GM23338 (cell line): Measurements from ENCODE around the gene SERINC5. TPM values are rescaled to one million over a fixed set of nuclear protein-coding genes. Genes with fewer than 3 reads are reported as not detected.

Experiments
- ATAC-seq: fragments of 200-7000 bp; cut with Tn5 transposase; 3 replicates; pipeline ENCODE4 v1.9.1; 2020
- DNase-seq: peaks from one replicate; pipeline ENCODE4 v3.0.0-alpha.2; 2015; ENCODE audit warnings: low spot score
- H2AFZ ChIP-seq: fragments of 200-600 bp; sonication (generic); 2 replicates; pipeline ENCODE4 v1.8.0; 2016; ENCODE audit warnings: antibody characterized with exemption, mild to moderate bottlenecking, moderate library complexity
- H3F3A ChIP-seq: fragments of 200-600 bp; sonication (generic); replicated peaks from 2 replicates; pipeline ENCODE4 v1.8.0; 2017; ENCODE audit warnings: antibody characterized with exemption, mixed run types, low read depth
- H3K27ac ChIP-seq: fragments of 200-600 bp; sonication (generic); 2 replicates; pipeline ENCODE4 v1.6.1; 2016; ENCODE audit warnings: low read depth
- H3K27me3 ChIP-seq: fragments of 200-600 bp; sonication (generic); 2 replicates; pipeline ENCODE4 v1.8.0; 2016; ENCODE audit warnings: mild to moderate bottlenecking, mixed run types, moderate library complexity; ENCODE audit not compliant: insufficient read depth
- H3K36me3 ChIP-seq: fragments of 200-600 bp; sonication (generic); 2 replicates; pipeline ENCODE4 v1.8.0; 2016; ENCODE audit warnings: mild to moderate bottlenecking; ENCODE audit not compliant: insufficient read depth
- H3K4me1 ChIP-seq: fragments of 200-600 bp; sonication (generic); 2 replicates; pipeline ENCODE4 v1.8.0; 2016; ENCODE audit warnings: mild to moderate bottlenecking, moderate library complexity; ENCODE audit not compliant: insufficient read depth
- H3K4me2 ChIP-seq: fragments of 200-600 bp; sonication (generic); 2 replicates; pipeline ENCODE4 v1.7.1; 2017; ENCODE audit warnings: mixed run types
- H3K4me3 ChIP-seq: fragments of 200-600 bp; sonication (generic); 2 replicates; pipeline ENCODE4 v1.6.1; 2016; ENCODE audit warnings: mixed run types
- H3K79me2 ChIP-seq: fragments of 200-600 bp; sonication (generic); replicated peaks from 2 replicates; pipeline ENCODE4 v1.8.0; 2017; ENCODE audit warnings: mild to moderate bottlenecking; ENCODE audit not compliant: insufficient read depth
- H3K9me2 ChIP-seq: fragments of 200-600 bp; sonication (generic); 2 replicates; pipeline ENCODE4 v1.8.0; 2017; ENCODE audit not compliant: insufficient read depth
- H4K20me1 ChIP-seq: fragments of 200-600 bp; sonication (generic); replicated peaks from 2 replicates; pipeline ENCODE4 v1.8.0; 2017; ENCODE audit warnings: mild to moderate bottlenecking; ENCODE audit not compliant: insufficient read depth
- H3K27ac Mint-ChIP-seq: 2 replicates; pipeline ENCODE4 v1.8.0; 2020; ENCODE audit warnings: inconsistent platforms, mild to moderate bottlenecking, moderate library complexity, mixed read lengths
- H3K27me3 Mint-ChIP-seq: 3 replicates; pipeline ENCODE4 v1.8.0; 2022; ENCODE audit warnings: low read depth, mild to moderate bottlenecking, moderate library complexity, mixed read lengths, inconsistent platforms; ENCODE audit not compliant: insufficient read depth, poor library complexity
- H3K36me3 Mint-ChIP-seq: 3 replicates; pipeline ENCODE4 v1.8.0; 2021; ENCODE audit warnings: low read depth, mild to moderate bottlenecking, inconsistent platforms, moderate library complexity, mixed read lengths
- H3K4me1 Mint-ChIP-seq: 3 replicates; pipeline ENCODE4 v1.8.0; 2020; ENCODE audit warnings: mild to moderate bottlenecking, inconsistent platforms, mixed read lengths
- H3K4me3 Mint-ChIP-seq: 3 replicates; pipeline ENCODE4 v1.8.0; 2021; ENCODE audit warnings: moderate library complexity, mild to moderate bottlenecking, inconsistent platforms, mixed read lengths
- H3K9me3 Mint-ChIP-seq: 3 replicates; pipeline ENCODE4 v1.8.0; 2020; ENCODE audit warnings: moderate library complexity, mild to moderate bottlenecking, inconsistent platforms, mixed read lengths
- CREB1 ChIP-seq: fragments of 250-450 bp; sonication (Bioruptor Pico); IDR thresholded peaks from 2 replicates; pipeline ENCODE4 v1.5.0; 2020; ENCODE audit warnings: low read depth, mild to moderate bottlenecking, moderate library complexity
- ETS1 ChIP-seq: IDR thresholded peaks from 2 replicates; pipeline ENCODE4 v1.6.1; 2016; ENCODE audit warnings: antibody characterized with exemption
- EZH2 ChIP-seq: fragments of 200-600 bp; sonication (generic); IDR thresholded peaks from one replicate; pipeline ENCODE4 v1.8.0; 2017; ENCODE audit warnings: antibody characterized with exemption, mild to moderate bottlenecking, low read depth; ENCODE audit not compliant: unreplicated experiment
- EZH2phosphoT487 ChIP-seq: fragments of 200-600 bp; sonication (generic); IDR thresholded peaks from one replicate; pipeline ENCODE4 v1.8.1; 2018; ENCODE audit warnings: antibody characterized with exemption; ENCODE audit not compliant: unreplicated experiment
- REST ChIP-seq: IDR thresholded peaks from one replicate; pipeline ENCODE4 v1.6.1; 2018; ENCODE audit warnings: antibody characterized with exemption; ENCODE audit not compliant: unreplicated experiment
- ZNF462 ChIP-seq: fragments of 250-450 bp; sonication (Bioruptor Pico); IDR thresholded peaks from 2 replicates; pipeline ENCODE4 v1.5.0; 2020; ENCODE audit warnings: mild to moderate bottlenecking, moderate library complexity
- polyA plus RNA-seq: library from polyadenylated mRNA; unstranded; fragments of >200 nt; fragmentation: Nextera tagmentation; extraction: Ambion mirVana; gene quantifications from 2 replicates; pipeline ENCODE4 v1.2.1, GENCODE V29; 2016
- total RNA-seq: library from RNA; depleted of rRNA; stranded (reverse); fragments of >200 nt; shearing (Covaris generic); gene quantifications from 2 replicates; pipeline ENCODE4 v1.2.3, GENCODE V29; 2014

SERINC5 gene
- total and polyA plus RNA-seq, 2 experiments from 2014 or later = 34.0 to 107 TPM

- TF ChIP-seq EZH2 (no peak), CREB1 (no peak)
These were observed 87.3 kb downstream of the SERINC5 start (continued) for GRCh38 chr5:80168388-80169028.

- TF ChIP-seq REST = no peak
- DNase-seq (no peak), ATAC-seq (no peak)
- peaks cover 17% of the 10 kb centered on the region for H3K4me1 Mint-ChIP-seq
- H3K27me3 Mint-ChIP-seq = peaks cover 8% of the 10 kb centered on the region
- Histone ChIP-seq H3K27me3 (no peaks in the 10 kb centered on the region), H3K4me1 (peaks cover 16% of the 10 kb centered on the region; the same call in 1 of the 2 replicates), H3K36me3 (peaks cover 22% of the 10 kb centered on the region; the same call in 1 of the 2 replicates), H2AFZ (no peak overlapping the region), H3F3A (peaks cover 5% of the 10 kb centered on the region; the same call in 1 of the 2 replicates), H3K27ac (no peak overlapping the region; the same call in 1 of the 2 replicates), H4K20me1 (no peaks in the 10 kb centered on the region), H3K4me2 (no peak overlapping the region), H3K9me2 (no peaks in the 10 kb centered on the region), H3K79me2 (no peaks in the 10 kb centered on the region; the same call in none of the 2 replicates), H3K4me3 (no peak overlapping the region)
- peaks cover 81% of the 10 kb centered on the region for H3K36me3 Mint-ChIP-seq
- peaks cover 5% of the 10 kb centered on the region; the same call in 2 of the 3 replicates for H3K9me3 Mint-ChIP-seq
- H3K27ac Mint-ChIP-seq = no peak overlapping the region
- no peak overlapping the region for H3K4me3 Mint-ChIP-seq
These were observed 90.4 kb downstream of the SERINC5 start for GRCh38 chr5:80165452-80165851.

GRCh38 chr5:80161165-80161564 is 94.7 kb downstream of the SERINC5 start:
- H3K36me3 ChIP-seq = peaks cover 13% of the 10 kb centered on the region; the same call in 1 of the 2 replicates
- Mint-ChIP-seq H3K27ac (no peak overlapping the region), H3K4me3 (no peak overlapping the region), H3K36me3 (peaks cover 90% of the 10 kb centered on the region), H3K4me1 (peaks cover 42% of the 10 kb centered on the region), H3K9me3 (peaks cover 5% of the 10 kb centered on the region; the same call in 2 of the 3 replicates), H3K27me3 (peaks cover 6% of the 10 kb centered on the region)
- ATAC-seq (no peak), DNase-seq (no peak)
- H3K4me2 ChIP-seq = peak overlapping the region; percentile 37; the same call in 1 of the 2 replicates
- H3F3A ChIP-seq = no peaks in the 10 kb centered on the region; the same call in 1 of the 2 replicates
- H3K9me2 ChIP-seq = no peaks in the 10 kb centered on the region
- H3K4me1 ChIP-seq = peaks cover 35% of the 10 kb centered on the region
- no peaks in the 10 kb centered on the region for H3K27me3 ChIP-seq
- no peaks in the 10 kb centered on the region for H4K20me1 ChIP-seq
- H2AFZ ChIP-seq = no peak overlapping the region
- H3K4me3 ChIP-seq = 0 out of 2 replicates have a peak overlapping the region, but pooled peaks have one; percentile 10
- H3K79me2 ChIP-seq = no peaks in the 10 kb centered on the region; the same call in 1 of the 2 replicates
- peak overlapping the region; percentile 61; the same call in 1 of the 2 replicates for H3K27ac ChIP-seq
- TF ChIP-seq EZH2phosphoT487 (no peak), ETS1 (no peak), CREB1 (no peak), ZNF462 (no peak)
